ENCODE measurements around the gene RAB30. TPM values are rescaled to one million over a fixed set of nuclear protein-coding genes. Genes with fewer than 3 reads are reported as not detected.

RAB30 gene
- total RNA-seq, 1 donor from 2014 or later = 7.2 TPM

Other genes starting within 250 kb of the RAB30 start
- 27.4 and 29.5 TPM in 2 replicates for gene PRCP, start 171.5 kb downstream of the RAB30 start, total RNA-seq
- gene DDIAS, start 170.2 kb downstream of the RAB30 start, total RNA-seq = 13.8 and 15.5 TPM in 2 replicates
- gene PCF11, start 85.2 kb upstream of the RAB30 start, total RNA-seq = 74.3 and 75.0 TPM in 2 replicates
- 1.3 and 1.8 TPM in 2 replicates for gene ANKRD42, start 121.8 kb upstream of the RAB30 start, total RNA-seq
- 24.9 and 29.1 TPM in 2 replicates for gene CCDC90B, start 214.5 kb upstream of the RAB30 start, total RNA-seq